Measurements from ENCODE around the gene SOCS2.

Gene SOCS2, protein sequence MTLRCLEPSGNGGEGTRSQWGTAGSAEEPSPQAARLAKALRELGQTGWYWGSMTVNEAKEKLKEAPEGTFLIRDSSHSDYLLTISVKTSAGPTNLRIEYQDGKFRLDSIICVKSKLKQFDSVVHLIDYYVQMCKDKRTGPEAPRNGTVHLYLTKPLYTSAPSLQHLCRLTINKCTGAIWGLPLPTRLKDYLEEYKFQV

GRCh38 chr12:93571925-93572711 is at the start of gene SOCS2:
SOCS2 (plus strand) TSS chr12:93572675; CDS start chr12:93572898, 223 bp downstream.
- H3K4me3 ChIP-seq (ENCODE audit: low read depth, low read length) = peak within 1 kb of the TSS; percentile 93
- no peak for TF ChIP-seq CTCF (IDR thresholded peaks at IDR 0.05; ENCODE audit: borderline replicate concordance, insufficient read depth, low read depth, low read length)

DNA sequence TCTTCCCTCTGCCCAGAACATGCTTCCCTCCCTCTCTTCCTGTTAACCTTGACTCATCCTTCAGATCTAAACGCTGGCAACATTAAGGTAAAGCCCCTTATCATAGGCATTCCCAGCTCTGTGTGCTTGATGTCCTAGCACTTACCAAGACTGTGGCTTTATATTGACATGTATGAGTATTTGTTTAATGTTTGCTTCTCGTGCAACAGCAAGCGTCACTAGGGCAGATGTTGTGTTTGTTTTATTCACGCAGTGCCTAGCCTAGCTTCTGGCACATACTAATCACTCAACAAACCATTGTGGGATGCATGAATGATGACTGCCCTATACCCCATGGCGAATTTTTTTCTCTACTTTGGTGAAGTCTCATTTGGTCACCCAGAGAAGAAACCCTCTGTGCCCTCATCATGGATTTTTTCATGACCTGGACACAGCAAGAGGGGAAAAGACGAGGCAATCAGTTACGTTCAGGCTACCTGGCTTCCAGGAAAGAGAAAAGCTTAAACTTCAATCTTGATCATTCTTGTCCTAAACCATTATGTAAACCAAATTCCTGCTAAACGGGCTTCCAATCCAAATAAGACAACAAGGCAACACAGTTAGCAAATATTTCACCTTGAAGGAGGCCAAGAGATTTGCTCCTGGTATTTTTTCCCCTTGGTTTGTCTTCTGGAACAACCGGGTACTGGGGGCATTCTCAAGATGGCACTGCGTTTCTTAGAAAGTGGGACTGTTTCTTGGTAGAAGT is 47.9 kb upstream of the SOCS2 start:
- no peak overlapping the region for H3K4me3 ChIP-seq (ENCODE audit: low read depth, low read length)
- no peak for TF ChIP-seq CTCF (IDR thresholded peaks at IDR 0.05; ENCODE audit: borderline replicate concordance, insufficient read depth, low read depth, low read length)

DNA sequence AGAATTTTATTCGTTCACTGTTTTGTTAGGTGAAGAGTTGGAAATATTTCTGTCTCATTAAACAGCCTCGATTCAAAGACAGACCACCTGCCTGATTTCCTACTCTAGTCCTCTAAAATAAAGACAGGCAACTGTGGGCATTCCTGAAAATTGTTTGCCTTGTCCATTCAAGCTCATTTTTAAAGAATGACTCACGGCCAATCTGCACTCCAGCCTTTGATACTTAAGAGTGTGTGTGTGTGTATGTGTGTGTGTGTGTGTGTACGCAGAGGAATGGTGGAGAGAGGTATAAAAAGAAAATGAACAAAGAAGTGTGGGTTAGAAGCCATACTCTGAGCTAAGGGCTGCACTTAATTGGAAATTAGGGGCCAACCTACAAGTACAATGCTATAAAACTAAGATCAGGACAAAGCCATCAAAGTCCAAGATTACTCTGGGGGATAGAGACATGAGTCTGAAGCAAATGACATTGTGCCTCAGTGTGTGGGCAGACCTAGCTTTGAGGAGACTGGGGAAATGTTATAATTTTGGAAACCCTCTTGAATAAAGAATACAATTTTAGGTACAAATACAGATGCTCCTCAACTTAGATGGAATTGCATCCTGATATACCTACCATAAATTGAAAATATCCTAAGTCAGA is 45.6 kb upstream of the SOCS2 start:
- no peak overlapping the region for H3K4me3 ChIP-seq (ENCODE audit: low read depth, low read length)
- no peak for TF ChIP-seq CTCF (IDR thresholded peaks at IDR 0.05; ENCODE audit: borderline replicate concordance, insufficient read depth, low read depth, low read length)

DNA sequence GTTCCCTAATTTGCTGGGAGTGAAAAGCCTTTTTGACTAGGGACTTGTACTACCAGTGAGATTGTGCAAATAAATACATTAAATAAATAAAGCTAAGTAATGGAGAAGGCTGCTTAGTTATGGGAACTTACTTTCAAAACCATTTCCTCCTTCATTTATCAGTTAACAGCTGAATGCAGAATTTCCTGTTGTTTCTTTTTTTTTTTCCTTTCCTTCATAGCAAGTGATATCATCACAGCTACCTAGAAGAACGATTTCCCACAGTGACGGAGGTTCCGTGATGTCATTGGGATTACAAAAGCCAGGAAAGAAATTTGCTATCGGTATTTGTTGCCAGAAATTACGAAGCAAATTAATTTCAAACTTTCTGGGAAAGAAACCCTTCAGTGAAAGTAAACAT is 42.1 kb upstream of the SOCS2 start:
- TF ChIP-seq CTCF (IDR thresholded peaks at IDR 0.05; ENCODE audit: borderline replicate concordance, insufficient read depth, low read depth, low read length) = no peak

GRCh38 chr12:93533310-93533709 is 39.2 kb upstream of the SOCS2 start:
- TF ChIP-seq CTCF (IDR thresholded peaks at IDR 0.05; ENCODE audit: borderline replicate concordance, insufficient read depth, low read depth, low read length) = no peak
- H3K4me3 ChIP-seq (ENCODE audit: low read depth, low read length) = no peak overlapping the region

More for the DNA sequence above, 42.1 kb upstream of the SOCS2 start:
- H3K4me3 ChIP-seq (ENCODE audit: low read depth, low read length) = no peak overlapping the region

DNA sequence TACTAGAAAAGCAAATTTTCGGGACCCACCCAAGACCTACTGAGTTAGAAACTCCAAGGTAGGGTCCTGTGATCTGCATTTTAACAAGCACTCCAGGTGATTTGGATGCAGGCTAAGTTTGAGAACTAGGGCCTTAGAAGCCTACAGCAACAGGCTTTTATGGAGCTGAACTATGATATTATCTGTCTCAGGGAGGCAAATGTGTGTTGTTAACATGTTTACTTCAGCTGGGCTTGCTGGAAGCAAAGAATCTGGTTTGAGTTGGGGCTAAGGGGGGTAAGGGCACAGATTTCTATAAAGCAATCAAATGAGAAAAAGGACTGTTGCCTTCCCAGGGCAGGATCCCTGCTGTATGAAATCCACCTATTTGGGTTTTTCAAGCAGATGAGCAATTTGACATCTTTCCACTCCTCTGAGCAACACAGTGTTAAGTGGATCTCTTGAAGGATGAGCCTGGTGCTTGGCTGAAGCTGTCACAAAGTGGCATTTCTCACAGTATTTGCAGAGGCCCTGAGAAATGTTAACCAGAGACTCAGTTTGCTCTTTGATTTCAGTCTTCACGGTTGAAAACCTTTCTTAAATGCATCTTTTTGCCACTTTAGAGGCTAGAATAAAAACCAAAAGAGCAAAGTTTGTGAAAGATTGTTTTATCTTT is 36.2 kb upstream of the SOCS2 start:
- TF ChIP-seq CTCF (IDR thresholded peaks at IDR 0.05; ENCODE audit: borderline replicate concordance, insufficient read depth, low read depth, low read length) = no peak
- H3K4me3 ChIP-seq (ENCODE audit: low read depth, low read length) = no peak overlapping the region
